GM21515 (cell line): ENCODE measurements around the gene PCDHB9.
"Not testable (repeated sequence)": the region's sequence is repeated elsewhere in the genome, so short reads cannot be mapped to it uniquely, and the experiment has no call there.

ENCODE experiments used
- ATAC-seq: cut with Tn5 transposase; IDR thresholded peaks from one replicate; pipeline ENCODE4 v1.9.1; 2021; ENCODE audit not compliant: unreplicated experiment

PCDHB9 gene

DNA sequence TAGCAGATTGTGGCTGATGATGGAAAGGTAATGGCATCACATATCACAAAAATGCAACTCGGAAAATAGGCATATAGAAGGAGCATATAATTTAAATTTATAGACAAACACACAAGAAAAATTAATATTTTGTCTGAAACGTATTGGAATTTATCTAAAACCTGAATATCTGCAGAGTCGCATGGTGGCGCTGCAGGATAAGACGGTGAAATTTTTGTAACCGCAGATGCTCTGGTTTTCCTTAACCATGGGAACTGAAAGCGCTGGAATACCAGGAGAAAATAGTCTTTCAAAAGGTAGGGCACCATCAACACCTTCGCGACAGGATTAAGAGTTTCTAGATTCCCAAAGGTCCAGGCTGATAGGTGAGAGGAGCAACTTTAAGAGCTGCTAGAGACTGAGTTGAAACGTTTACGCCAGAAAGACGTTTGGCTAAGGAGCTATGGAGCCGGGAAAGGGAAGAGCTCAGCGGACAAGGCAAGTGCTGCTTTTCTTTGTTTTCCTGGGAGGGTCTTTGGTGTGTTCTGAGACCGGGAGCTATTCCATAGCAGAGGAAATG, 47.2 kb downstream of the PCDHB9 start:
- ATAC-seq, result no peak

DNA sequence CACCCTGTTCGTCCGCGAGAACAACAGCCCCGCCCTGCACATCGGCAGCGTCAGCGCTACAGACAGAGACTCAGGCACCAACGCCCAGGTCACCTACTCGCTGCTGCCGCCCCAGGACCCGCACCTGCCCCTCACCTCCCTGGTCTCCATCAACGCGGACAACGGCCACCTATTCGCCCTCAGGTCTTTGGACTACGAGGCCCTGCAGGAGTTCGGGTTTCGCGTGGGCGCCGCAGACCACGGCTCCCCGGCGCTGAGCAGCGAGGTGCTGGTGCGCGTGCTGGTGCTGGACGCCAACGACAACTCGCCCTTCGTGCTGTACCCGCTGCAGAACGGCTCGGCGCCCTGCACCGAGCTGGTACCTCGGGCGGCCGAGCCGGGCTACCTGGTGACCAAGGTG, 49.0 kb downstream of the PCDHB9 start:
- ATAC-seq, result not testable (repeated sequence)

DNA sequence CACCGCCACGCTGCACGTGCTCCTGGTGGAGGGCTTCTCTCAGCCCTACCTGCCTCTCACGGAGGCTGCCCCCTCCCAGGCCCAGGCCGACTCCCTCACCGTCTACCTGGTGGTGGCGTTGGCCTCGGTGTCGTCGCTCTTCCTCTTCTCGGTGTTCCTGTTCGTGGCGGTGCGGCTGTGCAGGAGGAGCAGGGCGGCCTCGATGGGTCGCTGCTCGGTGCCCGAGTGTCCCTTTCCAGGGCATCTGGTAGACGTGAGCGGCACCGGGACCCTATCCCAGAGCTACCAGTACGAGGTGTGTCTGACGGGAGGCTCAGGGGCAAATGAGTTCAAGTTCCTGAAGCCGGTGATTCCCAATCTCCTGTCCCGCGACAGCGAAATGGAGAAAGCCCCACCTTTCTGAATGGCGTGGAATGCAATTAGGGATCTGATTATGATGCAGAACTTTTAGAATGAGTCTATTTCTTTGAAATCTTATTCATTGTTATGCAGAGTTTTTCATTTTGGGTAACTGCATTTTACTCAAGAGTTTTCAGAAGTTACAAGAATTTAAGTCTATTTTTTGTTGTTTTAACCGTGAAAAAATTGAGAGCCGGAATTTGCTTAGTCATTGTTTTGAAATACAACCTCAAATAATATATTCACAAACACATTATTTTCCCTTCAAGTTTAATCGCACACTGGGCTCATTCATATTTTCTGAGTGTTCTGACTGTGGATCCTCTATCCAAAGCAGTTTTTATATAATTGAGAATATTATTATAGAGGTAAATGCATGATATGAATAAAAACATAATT, 49.8 kb downstream of the PCDHB9 start:
- ATAC-seq, result no peak
